ENCODE data around the gene LBH. TPM values are rescaled to one million over a fixed set of nuclear protein-coding genes. Genes with fewer than 3 reads are reported as not detected.

Gene LBH
- total RNA-seq, 1 donor from 2014 or later: 129 TPM

Other genes starting within 250 kb of the LBH start
- 76.3 TPM for gene YPEL5, start 84.5 kb upstream of the LBH start, total RNA-seq
- gene LCLAT1, start 215.7 kb downstream of the LBH start, total RNA-seq: 33.9 TPM

Data from left ventricle myocardium superior (tissue), 1 donor.